C4-2B (cell line): ENCODE data around the gene NRXN3.

Experiments used
- CTCF ChIP-seq: fragments of 450-650 bp; conservative IDR thresholded peaks from 2 replicates; pipeline ENCODE4 v1.5.1; 2017; ENCODE audit warnings: mild to moderate bottlenecking
- ZFX ChIP-seq: fragments of 450-650 bp; IDR thresholded peaks from 2 replicates; pipeline ENCODE4 v1.6.1; 2017

GRCh38 chr14:79299162-79299561, 1129.0 kb downstream of the NRXN3 start:
- TF ChIP-seq CTCF (no peak), ZFX (no peak)
